Measurements from ENCODE around the gene WDR37. TPM values are rescaled to one million over a fixed set of nuclear protein-coding genes. Genes with fewer than 3 reads are reported as not detected.
A peak's percentile ranks its signal among the peaks of the same experiment; 100 is the strongest.

Gene WDR37
- total RNA-seq, 2 experiments from 2014 or later = 22.0 to 26.4 TPM

GRCh38 chr10:1089017-1089689, 33.0 kb downstream of the WDR37 start:
- Mint-ChIP-seq H3K27me3 (no peaks in the 10 kb centered on the region), H3K4me3 (no peak overlapping the region), H3K4me1 (peaks cover 12% of the 10 kb centered on the region), H3K27ac (no peak overlapping the region), H3K9me3 (ENCODE audit: low read depth) (no peaks in the 10 kb centered on the region), H3K36me3 (peaks cover 58% of the 10 kb centered on the region)
- CTCF ChIA-PET = no interaction called here
- ATAC-seq (no peak), DNase-seq (no peak)

DNA sequence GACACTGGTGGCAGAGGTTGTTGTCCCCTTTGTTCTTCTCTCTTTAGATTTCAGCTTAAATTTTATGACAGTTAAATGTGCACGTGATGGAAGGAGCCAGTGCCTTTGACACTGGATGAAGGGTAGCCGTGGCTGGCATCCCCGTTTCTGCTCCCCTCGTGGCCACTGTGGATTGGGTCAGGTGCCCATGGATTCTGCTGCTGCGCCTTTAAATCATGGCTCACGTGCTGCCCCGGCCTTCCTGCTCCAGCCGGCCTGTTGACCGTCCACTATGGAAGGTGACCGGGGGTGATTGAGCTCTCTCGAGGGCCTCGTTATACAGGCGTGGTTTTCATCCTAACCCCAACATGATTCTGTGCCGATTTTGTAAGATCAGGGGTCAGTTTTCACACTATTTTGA, 34.5 kb downstream of the WDR37 start:
- Mint-ChIP-seq H3K36me3 (peaks cover 50% of the 10 kb centered on the region), H3K27me3 (no peaks in the 10 kb centered on the region), H3K9me3 (ENCODE audit: low read depth) (no peaks in the 10 kb centered on the region), H3K4me1 (peaks cover 12% of the 10 kb centered on the region), H3K4me3 (no peak overlapping the region), H3K27ac (no peak overlapping the region)
- ATAC-seq (no peak), DNase-seq (no peak)
- CTCF ChIA-PET = no interaction called here

- no peaks in the 10 kb centered on the region for H3K9me3 Mint-ChIP-seq (ENCODE audit: low read depth)
- H3K36me3 Mint-ChIP-seq = peaks cover 33% of the 10 kb centered on the region
- H3K27ac Mint-ChIP-seq = no peak overlapping the region
- no peak for DNase-seq
- CTCF ChIA-PET = no interaction called here
- H3K4me3 Mint-ChIP-seq = no peak overlapping the region
- peaks cover 1% of the 10 kb centered on the region for H3K4me1 Mint-ChIP-seq
- H3K27me3 Mint-ChIP-seq = no peaks in the 10 kb centered on the region
- no peak for ATAC-seq
Observed at GRCh38 chr10:1093696-1094095, 37.5 kb downstream of the WDR37 start.

GRCh38 chr10:1094112-1095057, 38.2 kb downstream of the WDR37 start:
- H3K27ac Mint-ChIP-seq = no peak overlapping the region
- H3K4me1 Mint-ChIP-seq = peaks cover 1% of the 10 kb centered on the region
- no peak overlapping the region for H3K4me3 Mint-ChIP-seq
- DNase-seq = peak; percentile 76
- H3K9me3 Mint-ChIP-seq (ENCODE audit: low read depth) = no peaks in the 10 kb centered on the region
- no peaks in the 10 kb centered on the region for H3K27me3 Mint-ChIP-seq
- ATAC-seq = peak; percentile 72
- peaks cover 31% of the 10 kb centered on the region for H3K36me3 Mint-ChIP-seq
- CTCF ChIA-PET = no interaction called here

- DNase-seq = no peak
- Mint-ChIP-seq H3K27ac (no peak overlapping the region), H3K36me3 (peaks cover 26% of the 10 kb centered on the region), H3K27me3 (no peaks in the 10 kb centered on the region), H3K4me3 (no peak overlapping the region), H3K9me3 (ENCODE audit: low read depth) (no peaks in the 10 kb centered on the region), H3K4me1 (peaks cover 5% of the 10 kb centered on the region)
- ATAC-seq = no peak
- CTCF ChIA-PET = interaction anchor here (1.7 kb wide), 1 partner anchor 15 kb away, joined by 6 read pairs; no protein-coding TSS in a partner anchor
Observed at GRCh38 chr10:1095498-1095897, 39.3 kb downstream of the WDR37 start.

DNA sequence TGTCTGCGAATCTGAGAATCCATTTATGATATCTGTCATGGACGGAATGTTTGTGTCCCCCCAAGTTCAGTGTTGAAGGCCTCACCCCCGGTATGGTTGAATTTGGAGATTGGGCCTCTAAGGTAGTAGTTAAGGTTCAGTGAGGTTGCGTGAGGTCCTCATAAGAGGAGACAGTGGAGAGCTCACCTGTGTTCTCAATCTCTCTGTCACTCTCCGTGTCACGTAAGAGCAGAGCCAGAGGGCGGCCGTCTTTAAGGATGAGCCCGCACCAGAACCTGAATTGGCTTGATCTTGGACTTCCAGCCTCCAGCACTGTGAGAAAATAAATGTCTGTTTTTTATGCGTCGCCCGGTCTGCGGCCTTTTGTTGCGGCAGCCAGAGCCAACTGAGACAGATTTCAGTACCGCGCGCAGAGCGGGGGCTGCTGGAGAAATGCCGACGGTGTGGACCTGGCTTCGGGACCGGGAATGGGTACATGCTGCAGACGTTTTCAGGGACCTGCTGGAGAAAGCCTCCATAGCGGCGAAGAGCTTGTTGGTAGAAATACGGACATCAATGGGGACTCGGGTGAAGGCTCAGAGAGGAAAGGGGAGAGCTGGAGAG, 40.2 kb downstream of the WDR37 start:
- H3K36me3 Mint-ChIP-seq = peaks cover 19% of the 10 kb centered on the region
- H3K27ac Mint-ChIP-seq = no peak overlapping the region
- H3K4me1 Mint-ChIP-seq = peaks cover 5% of the 10 kb centered on the region
- ATAC-seq = no peak
- DNase-seq = no peak
- no peak overlapping the region for H3K4me3 Mint-ChIP-seq
- CTCF ChIA-PET = interaction anchor here (1.7 kb wide), 1 partner anchor 14 kb away, joined by 6 read pairs; no protein-coding TSS in a partner anchor
- no peaks in the 10 kb centered on the region for H3K27me3 Mint-ChIP-seq
- H3K9me3 Mint-ChIP-seq (ENCODE audit: low read depth) = no peaks in the 10 kb centered on the region

DNA sequence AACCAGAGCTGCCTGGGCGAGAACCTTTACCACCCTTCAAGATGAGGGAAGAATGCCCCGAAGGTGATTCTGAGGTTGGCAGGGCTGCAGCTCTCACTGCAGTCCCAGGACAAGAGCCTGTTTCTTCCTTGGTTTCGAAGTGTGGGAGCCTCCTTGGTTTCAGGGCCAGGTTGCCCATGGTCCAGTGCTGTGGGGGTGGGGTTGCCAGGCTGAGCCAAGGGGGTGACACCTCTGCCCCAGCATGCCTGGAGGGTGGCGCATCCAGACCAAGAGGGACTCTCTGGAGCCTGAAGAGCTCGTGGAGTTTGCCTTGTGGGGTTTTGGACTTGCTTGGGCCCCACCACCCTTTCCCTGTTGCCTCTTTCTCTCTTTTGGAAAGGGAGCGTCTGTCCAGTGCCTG, 41.3 kb downstream of the WDR37 start:
- no peaks in the 10 kb centered on the region for H3K27me3 Mint-ChIP-seq
- ATAC-seq = no peak
- no peaks in the 10 kb centered on the region for H3K9me3 Mint-ChIP-seq (ENCODE audit: low read depth)
- H3K4me3 Mint-ChIP-seq = no peak overlapping the region
- CTCF ChIA-PET = interaction anchor here (1.7 kb wide), 1 partner anchor 13 kb away, joined by 5 read pairs; no protein-coding TSS in a partner anchor
- H3K4me1 Mint-ChIP-seq = peaks cover 9% of the 10 kb centered on the region
- DNase-seq = no peak
- no peak overlapping the region for H3K27ac Mint-ChIP-seq
- H3K36me3 Mint-ChIP-seq = peaks cover 22% of the 10 kb centered on the region

GRCh38 chr10:1100143-1100542, 44.0 kb downstream of the WDR37 start:
- no peak for DNase-seq
- Mint-ChIP-seq H3K27ac (no peak overlapping the region), H3K4me1 (peaks cover 7% of the 10 kb centered on the region), H3K9me3 (ENCODE audit: low read depth) (no peaks in the 10 kb centered on the region), H3K36me3 (peaks cover 33% of the 10 kb centered on the region), H3K27me3 (no peaks in the 10 kb centered on the region), H3K4me3 (no peak overlapping the region)
- CTCF ChIA-PET = no interaction called here
- ATAC-seq = no peak

DNA sequence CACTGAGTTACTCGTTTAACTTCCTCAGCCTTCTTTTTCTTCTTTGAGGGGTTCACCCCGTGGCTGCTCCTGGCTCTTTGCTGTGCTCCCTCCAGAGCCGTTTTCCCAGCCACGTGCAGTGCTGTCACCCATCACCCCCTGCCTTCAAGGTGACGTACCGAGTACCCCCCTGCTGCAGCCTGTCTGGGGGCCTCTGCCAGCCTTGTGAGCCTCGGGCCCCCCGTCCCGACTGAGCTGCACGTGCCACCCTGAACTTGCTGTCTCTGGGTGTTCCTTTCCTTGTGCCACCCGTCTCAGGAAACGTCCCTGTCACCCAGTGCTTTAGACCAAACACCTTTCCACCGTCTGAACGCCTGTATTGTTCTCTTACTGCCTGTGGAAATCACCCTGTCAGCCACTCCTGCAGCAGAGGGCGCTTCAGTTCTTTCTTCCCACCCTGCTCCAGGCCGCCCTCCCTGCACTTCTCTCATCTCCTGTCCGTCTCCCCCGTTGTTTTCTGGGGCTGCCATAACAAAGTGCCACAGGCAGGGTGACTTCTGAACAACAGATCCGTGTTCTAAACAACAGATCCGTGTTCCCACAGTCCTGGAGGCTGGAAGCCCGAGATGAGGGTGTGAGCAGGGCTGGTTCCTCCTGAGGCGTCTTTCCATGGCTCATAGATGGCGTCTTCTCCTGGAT, 44.6 kb downstream of the WDR37 start:
- no peak overlapping the region for H3K4me3 Mint-ChIP-seq
- DNase-seq (no peak), ATAC-seq (no peak)
- H3K9me3 Mint-ChIP-seq (ENCODE audit: low read depth) = no peaks in the 10 kb centered on the region
- CTCF ChIA-PET = no interaction called here
- peaks cover 37% of the 10 kb centered on the region for H3K36me3 Mint-ChIP-seq
- peaks cover 7% of the 10 kb centered on the region for H3K4me1 Mint-ChIP-seq
- H3K27ac Mint-ChIP-seq = no peak overlapping the region
- no peaks in the 10 kb centered on the region for H3K27me3 Mint-ChIP-seq

GRCh38 chr10:1101946-1102345, 45.8 kb downstream of the WDR37 start:
- Mint-ChIP-seq H3K4me3 (no peak overlapping the region), H3K4me1 (peaks cover 7% of the 10 kb centered on the region), H3K27me3 (no peaks in the 10 kb centered on the region), H3K27ac (no peak overlapping the region), H3K36me3 (peaks cover 45% of the 10 kb centered on the region), H3K9me3 (ENCODE audit: low read depth) (no peaks in the 10 kb centered on the region)
- DNase-seq = no peak
- ATAC-seq = no peak
- CTCF ChIA-PET = no interaction called here

DNA sequence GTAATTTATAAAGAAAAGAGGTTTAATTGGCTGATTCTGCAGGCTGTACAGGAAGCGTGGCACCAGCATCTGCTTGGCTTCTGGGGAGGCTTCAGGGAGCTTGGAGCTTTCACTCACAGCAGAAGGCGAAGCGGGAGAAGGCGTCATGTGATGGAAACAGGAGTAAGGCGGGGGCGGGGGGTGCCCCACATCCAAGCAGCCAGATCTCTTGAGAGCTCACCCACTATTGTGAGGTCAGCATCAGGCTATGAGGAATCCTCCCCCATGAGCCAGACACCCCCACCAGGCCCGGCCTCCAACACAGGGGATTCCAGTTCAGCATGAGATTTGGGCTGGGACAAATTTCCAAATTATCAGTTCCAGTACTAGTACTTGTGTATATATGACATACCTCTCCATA, 46.2 kb downstream of the WDR37 start:
- DNase-seq = no peak
- H3K9me3 Mint-ChIP-seq (ENCODE audit: low read depth) = no peaks in the 10 kb centered on the region
- CTCF ChIA-PET = no interaction called here
- no peak overlapping the region for H3K4me3 Mint-ChIP-seq
- no peak overlapping the region for H3K27ac Mint-ChIP-seq
- no peaks in the 10 kb centered on the region for H3K27me3 Mint-ChIP-seq
- peaks cover 47% of the 10 kb centered on the region for H3K36me3 Mint-ChIP-seq
- peaks cover 7% of the 10 kb centered on the region for H3K4me1 Mint-ChIP-seq
- no peak for ATAC-seq

GRCh38 chr10:1102831-1103230, 46.6 kb downstream of the WDR37 start:
- CTCF ChIA-PET = no interaction called here
- no peak for ATAC-seq
- Mint-ChIP-seq H3K36me3 (peaks cover 49% of the 10 kb centered on the region), H3K4me1 (peaks cover 7% of the 10 kb centered on the region), H3K27ac (no peak overlapping the region), H3K9me3 (ENCODE audit: low read depth) (no peaks in the 10 kb centered on the region), H3K27me3 (no peaks in the 10 kb centered on the region), H3K4me3 (no peak overlapping the region)
- DNase-seq = no peak

GRCh38 chr10:1103551-1103950, 47.4 kb downstream of the WDR37 start:
- no peaks in the 10 kb centered on the region for H3K9me3 Mint-ChIP-seq (ENCODE audit: low read depth)
- peaks cover 10% of the 10 kb centered on the region for H3K4me1 Mint-ChIP-seq
- CTCF ChIA-PET = no interaction called here
- no peak overlapping the region for H3K4me3 Mint-ChIP-seq
- no peak for ATAC-seq
- H3K27me3 Mint-ChIP-seq = no peaks in the 10 kb centered on the region
- DNase-seq = no peak
- H3K36me3 Mint-ChIP-seq = peaks cover 53% of the 10 kb centered on the region
- H3K27ac Mint-ChIP-seq = no peak overlapping the region
